B cell (primary cell): ENCODE results near the gene RELB. TPM values are rescaled to one million over a fixed set of nuclear protein-coding genes. Genes with fewer than 3 reads are reported as not detected.

Source experiments
- ATAC-seq: fragments of 200-7000 bp; cut with Tn5 transposase; one replicate; pipeline ENCODE4 v1.10.0; 2021; ENCODE audit warnings: low read depth, mild to moderate bottlenecking, moderate number of reproducible peaks, moderate library complexity
- CTCF ChIA-PET: fragments of 350-600 bp; sonication (Branson Sonifier 250); formaldehyde crosslinking; loops from one replicate; lab custom pipeline; 2021; ENCODE audit warnings: antibody characterized with exemption, inconsistent platforms; lab: Charles Lee
- POLR2A ChIA-PET: fragments of 350-600 bp; sonication (Branson Sonifier 250); formaldehyde crosslinking; loops from one replicate; lab custom pipeline; 2021; ENCODE audit warnings: antibody characterized with exemption; lab: Charles Lee
- DNase-seq: peaks from one replicate; pipeline ENCODE4 v3.0.0; 2013
- H2AFZ ChIP-seq: 2 replicates; pipeline ENCODE4 v1.6.1; 2012; ENCODE audit warnings: mild to moderate bottlenecking, low read depth, low read length; ENCODE audit not compliant: insufficient read depth, poor library complexity, severe bottlenecking
- H3K27ac ChIP-seq, 2 donors: 1 replicate in 1 of 2; 2 replicates in 1 of 2; pipeline ENCODE4 v1.5.1; 2012 to 2013; ENCODE audit warnings: low read length in 2 of 2, mild to moderate bottlenecking in 2 of 2, moderate library complexity in 1 of 2
- H3K27me3 ChIP-seq, 4 experiments: fragments of 200-600 bp in 1 of 4; sonication (generic) in 1 of 4; replicated peaks in 1 of 4; 1 replicate in 2 of 4; 2 replicates in 2 of 4; pipeline versions ENCODE4 v1.6.1 to v1.7.0; 2013 to 2016; ENCODE audit warnings: low read length in 3 of 4, mild to moderate bottlenecking in 2 of 4, mixed read lengths in 1 of 4, moderate library complexity in 1 of 4; ENCODE audit not compliant: insufficient read depth in 4 of 4, control insufficient read depth in 3 of 4; ENCODE audit errors: control extremely low read depth in 1 of 4
- H3K36me3 ChIP-seq, 2 experiments: replicated peaks in 1 of 2; 1 replicate in 1 of 2; 2 replicates in 1 of 2; pipeline versions ENCODE4 v1.6.1 to v1.7.1; 2013; ENCODE audit warnings: low read length in 1 of 2; ENCODE audit not compliant: insufficient read depth in 2 of 2, control insufficient read depth in 1 of 2; ENCODE audit errors: control extremely low read depth in 1 of 2, extremely low read depth in 1 of 2
- H3K4me1 ChIP-seq, 2 donors: fragments of 200-600 bp in 1 of 2; sonication (generic) in 1 of 2; 1 replicate in 1 of 2; 2 replicates in 1 of 2; pipeline versions ENCODE4 v1.5.1 to v1.6.1; 2013 to 2017; ENCODE audit warnings: low read length in 2 of 2; ENCODE audit not compliant: control insufficient read depth in 2 of 2, insufficient read depth in 2 of 2
- H3K4me2 ChIP-seq: replicated peaks from 2 replicates; pipeline ENCODE3; 2012; ENCODE audit warnings: mild to moderate bottlenecking, low read depth, low read length; ENCODE audit not compliant: poor library complexity, severe bottlenecking
- H3K4me3 ChIP-seq, 5 experiments: fragments of 200-600 bp in 1 of 5; sonication (generic) in 1 of 5; 1 replicate in 3 of 5; 2 replicates in 2 of 5; pipeline versions ENCODE4 v1.5.1 to v1.7.0; 2011 to 2016; ENCODE audit warnings: low read length in 4 of 5, mild to moderate bottlenecking in 4 of 5, low read depth in 2 of 5, control low read depth in 1 of 5, moderate library complexity in 1 of 5; ENCODE audit not compliant: insufficient read depth in 1 of 5; ENCODE audit errors: control extremely low read depth in 1 of 5, extremely low read depth in 1 of 5
- H3K79me2 ChIP-seq: fragments of 200-600 bp; sonication (generic); one replicate; pipeline ENCODE4 v1.6.0; 2016; ENCODE audit warnings: low read length; ENCODE audit not compliant: control insufficient read depth, insufficient read depth
- H3K9ac ChIP-seq: fragments of 200-600 bp; sonication (generic); 2 replicates; pipeline ENCODE4 v1.6.1; 2017; ENCODE audit warnings: mild to moderate bottlenecking, low read length, moderate library complexity
- H3K9me3 ChIP-seq, 3 donors: one replicate each; pipeline versions ENCODE4 v1.6.1 to v1.7.1; 2013; ENCODE audit warnings: low read length in 2 of 3; ENCODE audit not compliant: control insufficient read depth in 2 of 3, insufficient read depth in 1 of 3; ENCODE audit errors: control extremely low read depth in 1 of 3
- H4K20me1 ChIP-seq: 2 replicates; pipeline ENCODE4 v1.6.0; 2012; ENCODE audit warnings: mild to moderate bottlenecking, low read length; ENCODE audit not compliant: insufficient read depth, control insufficient read depth, poor library complexity, severe bottlenecking
- H3K27ac Mint-ChIP-seq: one replicate; pipeline ENCODE4 v1.8.0; 2021; ENCODE audit warnings: mixed read lengths
- H3K27me3 Mint-ChIP-seq: one replicate; pipeline ENCODE4 v1.8.0; 2021; ENCODE audit warnings: mixed read lengths
- H3K4me1 Mint-ChIP-seq: one replicate; pipeline ENCODE4 v1.8.0; 2021; ENCODE audit warnings: mixed read lengths
- H3K4me3 Mint-ChIP-seq: one replicate; pipeline ENCODE4 v1.8.0; 2021; ENCODE audit warnings: mixed read lengths
- H3K9me3 Mint-ChIP-seq: one replicate; pipeline ENCODE4 v1.8.0; 2022; ENCODE audit warnings: mixed read lengths; ENCODE audit not compliant: insufficient read depth
- EZH2 ChIP-seq: IDR thresholded peaks from 2 replicates; pipeline ENCODE4 v1.6.1; 2012; ENCODE audit warnings: borderline replicate concordance, low read depth, mild to moderate bottlenecking, moderate library complexity, low read length; ENCODE audit not compliant: insufficient read depth, poor library complexity, severe bottlenecking
- WGBS: methylation state at CpG from one replicate; pipeline ENCODE4 v1.1.5; 2013; ENCODE audit warnings: missing lambda C conversion rate; ENCODE audit not compliant: insufficient coverage; 5-methylcytosine and 5-hydroxymethylcytosine counted together
- intact Hi-C: fragments of 100-400 bp; cut with micrococcal nuclease; formaldehyde crosslinking; loops from one replicate; pipeline ENCODE4 v1.10.0; 2022
- polyA plus RNA-seq: library from polyadenylated mRNA; depleted of rRNA; stranded (reverse); fragments of >200 nt; gene quantifications from 2 replicates; pipeline ENCODE4 v1.2.3, GENCODE V29; 2012
- total RNA-seq, 2 donors: library from RNA; stranded (reverse); fragments of 120-200 nt in 1 of 2; gene quantifications; 1 replicate in 1 of 2; 2 replicates in 1 of 2; pipeline versions ENCODE4 v1.2.3 to v1.2.4, GENCODE V29; 2013 to 2022
- TF ChIP-seq, protein P1 (sequence below): fragments of 200-600 bp; IDR thresholded peaks from one replicate; pipeline ENCODE4 v1.8.0; 2022; ENCODE audit warnings: antibody characterized with exemption, mild to moderate bottlenecking

Gene RELB
- total and polyA plus RNA-seq, 2 donors (not counting 1 experiment from before 2014, with no cell fraction given): 63.8 to 106 TPM

GRCh38 chr19:45071969-45072790 lies 70.9 kb downstream of the RELB start:
- peaks cover 47% of the 10 kb centered on the region for H3K4me1 Mint-ChIP-seq
- H3K9me3 ChIP-seq: no peaks in the 10 kb centered on the region
- no peak overlapping the region for H3K4me3 ChIP-seq
- DNase-seq (no peak), ATAC-seq (no peak)
- POLR2A ChIA-PET: interaction anchor here (0.6 to 1.7 kb wide), 3 partner anchors 20 to 72 kb away, joined by 3 to 5 read pairs (median 3); no protein-coding TSS in a partner anchor
- H2AFZ ChIP-seq: no peak overlapping the region
- H3K4me3 Mint-ChIP-seq: no peak overlapping the region
- H4K20me1 ChIP-seq: peaks cover 86% of the 10 kb centered on the region
- H3K36me3 ChIP-seq: peaks cover 0 to 68% of the 10 kb centered on the region in 2 experiments
- H3K9ac ChIP-seq: no peak overlapping the region
- intact Hi-C loops: no loop called here
- peaks cover 17 to 36% of the 10 kb centered on the region in 2 donors for H3K4me1 ChIP-seq
- H3K4me2 ChIP-seq: no peak overlapping the region
- H3K27me3 Mint-ChIP-seq: no peaks in the 10 kb centered on the region
- 95% methylated on average over 33 of the region's 34 CpGs for WGBS
- H3K27ac Mint-ChIP-seq: peak overlapping the region; percentile 81
- CTCF ChIA-PET: interaction anchor here (0.6 to 0.7 kb wide), 3 partner anchors 9 to 107 kb away, joined by 3 read pairs; no protein-coding TSS in a partner anchor
- H3K9me3 Mint-ChIP-seq: no peaks in the 10 kb centered on the region
- H3K27ac ChIP-seq: no peak overlapping the region
- TF ChIP-seq, protein P1, sequence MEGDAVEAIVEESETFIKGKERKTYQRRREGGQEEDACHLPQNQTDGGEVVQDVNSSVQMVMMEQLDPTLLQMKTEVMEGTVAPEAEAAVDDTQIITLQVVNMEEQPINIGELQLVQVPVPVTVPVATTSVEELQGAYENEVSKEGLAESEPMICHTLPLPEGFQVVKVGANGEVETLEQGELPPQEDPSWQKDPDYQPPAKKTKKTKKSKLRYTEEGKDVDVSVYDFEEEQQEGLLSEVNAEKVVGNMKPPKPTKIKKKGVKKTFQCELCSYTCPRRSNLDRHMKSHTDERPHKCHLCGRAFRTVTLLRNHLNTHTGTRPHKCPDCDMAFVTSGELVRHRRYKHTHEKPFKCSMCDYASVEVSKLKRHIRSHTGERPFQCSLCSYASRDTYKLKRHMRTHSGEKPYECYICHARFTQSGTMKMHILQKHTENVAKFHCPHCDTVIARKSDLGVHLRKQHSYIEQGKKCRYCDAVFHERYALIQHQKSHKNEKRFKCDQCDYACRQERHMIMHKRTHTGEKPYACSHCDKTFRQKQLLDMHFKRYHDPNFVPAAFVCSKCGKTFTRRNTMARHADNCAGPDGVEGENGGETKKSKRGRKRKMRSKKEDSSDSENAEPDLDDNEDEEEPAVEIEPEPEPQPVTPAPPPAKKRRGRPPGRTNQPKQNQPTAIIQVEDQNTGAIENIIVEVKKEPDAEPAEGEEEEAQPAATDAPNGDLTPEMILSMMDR: no peak
- no peak for TF ChIP-seq EZH2
- no peaks in the 10 kb centered on the region for H3K27me3 ChIP-seq
- H3K79me2 ChIP-seq: peaks cover 37% of the 10 kb centered on the region
